GM10248 (cell line): ENCODE data around the gene HTT.

ENCODE experiments used
- CTCF ChIA-PET: fragments of 300-600 bp; sonication (Branson Sonifier 250); formaldehyde crosslinking; extraction: SDS; loops from one replicate; lab custom pipeline; 2021; ENCODE audit warnings: antibody characterized with exemption; lab: Yijun Ruan, JAX
- POLR2A ChIA-PET: fragments of 350-650 bp; sonication (Branson Sonifier 250); formaldehyde crosslinking; extraction: SDS; loops from one replicate; lab custom pipeline; 2020; ENCODE audit warnings: antibody characterized with exemption; lab: Yijun Ruan, JAX
- DNase-seq: peaks from one replicate; pipeline ENCODE4 v3.0.0; 2012; ENCODE audit errors: extremely low spot score
- CTCF ChIP-seq: IDR thresholded peaks from 2 replicates; pipeline ENCODE4 v1.5.1; 2012; ENCODE audit warnings: mild to moderate bottlenecking, low read depth; ENCODE audit errors: extremely low read depth, missing control alignments, control extremely low read depth

HTT gene

GRCh38 chr4:3250438-3250955 lies 176.0 kb downstream of the HTT start:
- no peak for DNase-seq
- CTCF ChIA-PET, result no interaction called here
- no peak for TF ChIP-seq CTCF
- POLR2A ChIA-PET, result no interaction called here

DNA sequence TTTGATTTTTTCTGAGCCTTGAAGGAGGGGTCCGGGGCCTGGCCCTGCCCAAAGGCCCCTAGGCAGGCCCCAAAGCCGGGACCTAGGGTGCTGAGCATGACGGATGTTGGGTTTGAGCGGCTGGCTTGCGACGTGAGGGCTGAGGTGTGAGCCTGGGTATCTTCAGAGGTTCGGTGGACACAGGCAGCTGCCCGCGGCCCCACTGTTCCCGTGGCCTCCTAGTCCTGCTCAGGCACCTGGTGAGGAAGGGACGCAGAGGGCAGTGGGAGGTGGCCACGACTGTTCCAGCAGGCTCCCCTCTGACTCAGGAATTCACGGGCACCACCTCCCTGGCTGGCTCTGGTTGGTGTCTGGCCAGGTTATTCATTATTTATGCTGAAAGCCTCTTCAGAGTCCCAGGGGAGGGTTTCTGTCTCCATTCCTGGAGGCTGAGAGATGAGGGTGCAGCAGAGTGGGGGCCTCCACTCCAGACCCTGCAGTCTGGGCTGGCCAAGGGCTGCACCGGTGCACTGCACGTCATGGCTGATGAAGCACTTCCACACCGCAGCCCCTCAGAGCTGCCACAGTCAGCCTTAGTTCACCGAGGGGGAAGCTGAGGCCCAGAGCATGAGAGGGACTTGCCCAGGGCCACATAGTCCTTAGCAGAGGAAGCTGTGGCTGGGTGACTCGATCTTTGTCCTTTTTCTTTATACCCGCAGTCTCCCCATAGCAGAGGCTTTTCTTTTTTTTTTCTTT lies 176.6 kb downstream of the HTT start:
- TF ChIP-seq CTCF, result no peak
- ChIA-PET CTCF (no interaction called here), POLR2A (no interaction called here)
- no peak for DNase-seq

GRCh38 chr4:3251691-3252479 lies 177.4 kb downstream of the HTT start:
- DNase-seq, result no peak
- CTCF ChIA-PET, result no interaction called here
- TF ChIP-seq CTCF, result no peak
- POLR2A ChIA-PET, result no interaction called here

GRCh38 chr4:3252480-3252828 lies 178.0 kb downstream of the HTT start:
- DNase-seq, result no peak
- ChIA-PET CTCF (interaction anchor here (1.8 kb wide), 1 partner anchor 11 kb away, joined by 4 read pairs; no protein-coding TSS in a partner anchor), POLR2A (no interaction called here)
- no peak for TF ChIP-seq CTCF

DNA sequence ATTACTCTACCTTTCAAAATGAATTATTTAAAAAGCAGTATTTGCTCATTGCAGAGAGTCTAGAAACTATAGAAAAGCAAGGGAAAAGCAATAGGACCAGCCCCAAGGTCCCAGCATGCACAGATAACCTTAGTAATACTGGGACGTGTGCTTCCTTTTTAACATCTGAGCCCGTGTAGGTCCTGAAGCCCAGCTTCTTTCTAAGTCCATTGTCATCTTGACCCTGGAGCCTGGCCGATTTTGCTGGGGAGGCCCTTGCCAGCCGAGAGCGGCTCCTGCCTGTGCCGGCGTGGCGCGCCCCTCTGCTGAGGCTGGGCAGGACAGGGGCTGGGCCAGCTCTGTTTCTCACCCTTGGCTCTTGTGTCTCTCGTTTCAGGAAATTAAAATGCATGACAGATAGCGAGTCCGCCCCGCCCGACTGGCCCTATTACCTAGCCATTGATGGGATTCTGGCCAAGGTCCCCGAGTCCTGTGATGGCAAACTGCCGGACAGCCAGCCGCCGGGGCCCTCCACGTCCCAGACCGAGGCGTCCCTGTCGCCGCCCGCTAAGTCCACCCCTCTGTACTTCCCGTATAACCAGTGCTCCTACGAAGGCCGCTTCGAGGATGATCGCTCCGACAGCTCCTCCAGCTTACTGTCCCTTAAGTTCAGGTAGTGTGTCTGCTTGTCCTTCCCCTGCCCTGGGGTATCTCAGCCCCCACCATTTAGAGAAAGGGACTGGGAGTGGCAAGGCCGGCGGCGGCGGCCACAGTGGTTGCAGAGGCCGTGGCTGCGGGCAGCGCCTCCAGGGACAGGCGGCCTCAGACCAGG lies 178.6 kb downstream of the HTT start:
- no peak for DNase-seq
- ChIA-PET CTCF (interaction anchor here (1.8 kb wide), 1 partner anchor 11 kb away, joined by 4 read pairs; no protein-coding TSS in a partner anchor), POLR2A (no interaction called here)
- TF ChIP-seq CTCF, result no peak

GRCh38 chr4:3253808-3254207 lies 179.3 kb downstream of the HTT start:
- TF ChIP-seq CTCF, result no peak
- POLR2A ChIA-PET, result no interaction called here
- CTCF ChIA-PET, result interaction anchor here (1.8 kb wide), 1 partner anchor 12 kb away, joined by 4 read pairs; no protein-coding TSS in a partner anchor
- no peak for DNase-seq
